H1 (cell line): ENCODE measurements around the gene ASPG. TPM values are rescaled to one million over a fixed set of nuclear protein-coding genes. Genes with fewer than 3 reads are reported as not detected.

Experiments
- CTCF ChIA-PET: fragments of 300-600 bp; sonication (Branson Sonifier 250); formaldehyde crosslinking; loops from one replicate; lab custom pipeline; 2021; ENCODE audit not compliant: partially characterized antibody; lab: Charles Lee
- POLR2A ChIA-PET: fragments of 300-600 bp; sonication (Branson Sonifier 250); formaldehyde crosslinking; loops from one replicate; lab custom pipeline; 2021; ENCODE audit warnings: inconsistent platforms; ENCODE audit not compliant: partially characterized antibody; lab: Charles Lee
- DNase-seq, 2 experiments: peaks; one replicate each; pipeline versions ENCODE4 v3.0.0 to v3.0.0-alpha.2; 2010 to 2022; ENCODE audit warnings: low spot score in 2 of 2, low read depth in 1 of 2, mixed read lengths in 1 of 2
- FAIRE-seq: peaks from 2 replicates; lab custom pipeline; 2011; peaks lifted over from hg19 to GRCh38; lab: Jason Lieb, UNC
- H2AFZ ChIP-seq: 2 replicates; pipeline ENCODE4 v1.8.1; 2012; ENCODE audit warnings: low read length, inconsistent platforms
- H2AK5ac ChIP-seq: 2 replicates; pipeline ENCODE4 v1.6.1; 2013; ENCODE audit warnings: low read depth, low read length
- H2BK120ac ChIP-seq: replicated peaks from 2 replicates; pipeline ENCODE3; 2013; ENCODE audit warnings: low read depth, low read length, inconsistent platforms
- H2BK12ac ChIP-seq: 2 replicates; pipeline ENCODE4 v1.6.1; 2013; ENCODE audit warnings: low read depth, low read length
- H2BK15ac ChIP-seq: 2 replicates; pipeline ENCODE4 v1.6.1; 2013; ENCODE audit warnings: low read length
- H2BK20ac ChIP-seq: 2 replicates; pipeline ENCODE4 v1.6.1; 2013; ENCODE audit warnings: low read length
- H2BK5ac ChIP-seq: 2 replicates; pipeline ENCODE4 v1.6.1; 2013; ENCODE audit warnings: low read depth, low read length
- H3K14ac ChIP-seq: 2 replicates; pipeline ENCODE4 v1.6.1; 2013; ENCODE audit warnings: inconsistent platforms; ENCODE audit not compliant: insufficient read length
- H3K18ac ChIP-seq: 2 replicates; pipeline ENCODE4 v1.6.1; 2013; ENCODE audit warnings: low read length; ENCODE audit errors: extremely low read depth
- H3K23ac ChIP-seq: 2 replicates; pipeline ENCODE4 v1.6.1; 2013; ENCODE audit warnings: inconsistent platforms; ENCODE audit not compliant: insufficient read length
- H3K23me2 ChIP-seq: 2 replicates; pipeline ENCODE4 v1.6.1; 2013; ENCODE audit warnings: low read depth, low read length
- H3K27ac ChIP-seq: 2 replicates; pipeline ENCODE4 v1.6.1; 2011; ENCODE audit warnings: low read depth, low read length, inconsistent platforms
- H3K27me3 ChIP-seq, 4 experiments: replicated peaks in 1 of 4; 1 replicate in 1 of 4; 2 replicates in 3 of 4; pipeline versions ENCODE4 v1.6.1 to v1.8.1; 2011 to 2013; ENCODE audit warnings: low read length in 3 of 4, mild to moderate bottlenecking in 3 of 4, inconsistent platforms in 2 of 4, mixed read lengths in 2 of 4, moderate library complexity in 1 of 4; ENCODE audit not compliant: control insufficient read depth in 3 of 4, insufficient read depth in 3 of 4; ENCODE audit errors: extremely low read depth in 1 of 4
- H3K36me3 ChIP-seq, 4 experiments: 2 replicates each; pipeline versions ENCODE4 v1.6.1 to v1.8.1; 2011 to 2013; ENCODE audit warnings: mild to moderate bottlenecking in 4 of 4, low read length in 3 of 4, moderate library complexity in 2 of 4, control low read depth in 1 of 4, inconsistent platforms in 1 of 4; ENCODE audit not compliant: insufficient read depth in 4 of 4, control insufficient read depth in 2 of 4
- H3K4ac ChIP-seq: replicated peaks from 2 replicates; pipeline ENCODE3; 2013; ENCODE audit warnings: low read length, low read depth, mixed read lengths, inconsistent platforms; ENCODE audit not compliant: insufficient read length
- H3K4me1 ChIP-seq, 4 experiments: replicated peaks in 1 of 4; 1 replicate in 1 of 4; 2 replicates in 3 of 4; pipeline versions ENCODE4 v1.6.1 to v1.8.1; 2011 to 2013; ENCODE audit warnings: low read length in 3 of 4, inconsistent platforms in 2 of 4, mixed read lengths in 1 of 4; ENCODE audit not compliant: insufficient read depth in 4 of 4, control insufficient read depth in 3 of 4
- H3K4me2 ChIP-seq, 2 experiments: 2 replicates each; pipeline versions ENCODE4 v1.6.1 to v1.8.1; 2011 to 2013; ENCODE audit warnings: low read depth in 2 of 2, low read length in 2 of 2, control low read depth in 1 of 2, inconsistent platforms in 1 of 2, mild to moderate bottlenecking in 1 of 2; ENCODE audit not compliant: insufficient read depth in 1 of 2
- H3K4me3 ChIP-seq, 4 experiments: fragments of 200-600, 300-600 bp in 1 of 4; sonication (generic), shearing (Covaris generic), sonication (Bioruptor Twin) in 1 of 4; 2 replicates each; pipeline versions ENCODE4 v1.5.1 to v1.8.1; 2011 to 2016; ENCODE audit warnings: low read length in 4 of 4, low read depth in 3 of 4, control low read depth in 2 of 4, inconsistent platforms in 2 of 4, mild to moderate bottlenecking in 2 of 4, mixed read lengths in 1 of 4, moderate library complexity in 1 of 4; ENCODE audit not compliant: insufficient read depth in 2 of 4; ENCODE audit errors: extremely low read depth in 1 of 4
- H3K56ac ChIP-seq: replicated peaks from 2 replicates; pipeline ENCODE3; 2013; ENCODE audit warnings: low read depth, mild to moderate bottlenecking, mixed read lengths, low read length, inconsistent platforms; ENCODE audit not compliant: insufficient read length
- H3K79me1 ChIP-seq: 2 replicates; pipeline ENCODE4 v1.6.1; 2013; ENCODE audit warnings: low read depth, low read length, control low read depth
- H3K79me2 ChIP-seq, 2 experiments: 2 replicates each; pipeline versions ENCODE4 v1.6.1 to v1.8.1; 2012 to 2013; ENCODE audit warnings: low read length in 2 of 2, mild to moderate bottlenecking in 2 of 2, inconsistent platforms in 1 of 2; ENCODE audit not compliant: insufficient read depth in 2 of 2, control insufficient read depth in 1 of 2
- H3K9ac ChIP-seq, 4 experiments: replicated peaks in 1 of 4; 1 replicate in 1 of 4; 2 replicates in 3 of 4; pipeline versions ENCODE4 v1.6.1 to v1.8.1; 2011 to 2013; ENCODE audit warnings: low read depth in 3 of 4, low read length in 3 of 4, control low read depth in 2 of 4, mild to moderate bottlenecking in 2 of 4, moderate library complexity in 2 of 4, inconsistent platforms in 1 of 4; ENCODE audit errors: extremely low read depth in 1 of 4
- H3K9me3 ChIP-seq, 2 experiments: 2 replicates each; pipeline versions ENCODE4 v1.6.1 to v1.8.1; 2012 to 2013; ENCODE audit warnings: mild to moderate bottlenecking in 2 of 2, moderate library complexity in 2 of 2, control low read depth in 1 of 2, inconsistent platforms in 1 of 2, low read depth in 1 of 2, low read length in 1 of 2, mixed read lengths in 1 of 2; ENCODE audit not compliant: insufficient read depth in 2 of 2
- H4K20me1 ChIP-seq, 2 experiments: replicated peaks in 1 of 2; 2 replicates each; pipeline versions ENCODE3 to v1.8.1; 2011 to 2013; ENCODE audit warnings: inconsistent platforms in 2 of 2, low read length in 2 of 2, mild to moderate bottlenecking in 1 of 2; ENCODE audit not compliant: insufficient read depth in 2 of 2, control insufficient read depth in 1 of 2
- H4K5ac ChIP-seq: 2 replicates; pipeline ENCODE4 v1.6.1; 2013; ENCODE audit warnings: low read length, low read depth, mixed read lengths, inconsistent platforms; ENCODE audit not compliant: insufficient read length
- H4K8ac ChIP-seq: 2 replicates; pipeline ENCODE4 v1.8.0; 2013; ENCODE audit warnings: mild to moderate bottlenecking, moderate library complexity, low read length, inconsistent platforms; ENCODE audit not compliant: insufficient read depth; ENCODE audit errors: extremely low read depth
- H4K91ac ChIP-seq: replicated peaks from 2 replicates; pipeline ENCODE3; 2013; ENCODE audit warnings: low read length, mixed read lengths, inconsistent platforms; ENCODE audit not compliant: insufficient read length
- EGR1 ChIP-seq: IDR thresholded peaks from 2 replicates; pipeline ENCODE4 v1.6.1; 2011; ENCODE audit warnings: low read depth, low read length, borderline replicate concordance
- HDAC2 ChIP-seq, 2 experiments: fragments of 300-600 bp in 1 of 2; sonication (generic) in 1 of 2; IDR thresholded peaks; 2 replicates each; pipeline ENCODE4 v1.6.1; 2011 to 2012; ENCODE audit warnings: low read depth in 2 of 2, low read length in 2 of 2, mild to moderate bottlenecking in 2 of 2, moderate library complexity in 2 of 2, borderline replicate concordance in 1 of 2, inconsistent platforms in 1 of 2
- KDM5A ChIP-seq: fragments of 200-600 bp; IDR thresholded peaks from 2 replicates; pipeline ENCODE4 v1.7.1; 2012; ENCODE audit warnings: mild to moderate bottlenecking, low read length, inconsistent platforms, mixed read lengths
- MAFK ChIP-seq: IDR thresholded peaks from 2 replicates; pipeline ENCODE4 v1.6.1; 2012; ENCODE audit warnings: low read depth, mild to moderate bottlenecking, improper control_type of control experiment, low read length
- NRF1 ChIP-seq: IDR thresholded peaks from 2 replicates; pipeline ENCODE4 v1.6.1; 2011; ENCODE audit warnings: mild to moderate bottlenecking, low read depth, low read length, improper control_type of control experiment
- RFX5 ChIP-seq: IDR thresholded peaks from 2 replicates; pipeline ENCODE4 v1.6.1; 2011; ENCODE audit warnings: low read depth, low read length, improper control_type of control experiment, borderline replicate concordance
- TCF12 ChIP-seq: IDR thresholded peaks from 2 replicates; pipeline ENCODE4 v1.6.1; 2011; ENCODE audit warnings: low read depth, mild to moderate bottlenecking, low read length
- TEAD4 ChIP-seq: IDR thresholded peaks from 2 replicates; pipeline ENCODE4 v1.6.1; 2012; ENCODE audit warnings: low read depth, low read length, inconsistent platforms, mixed read lengths
- WGBS, 2 experiments: shearing (Covaris generic) in 1 of 2; methylation state at CpG; one replicate each; pipeline versions ENCODE4 v1.1.6 to v1.1.7; 2013 to 2015; ENCODE audit warnings: low lambda C conversion rate in 2 of 2, mixed read lengths in 2 of 2, inconsistent platforms in 1 of 2, low coverage in 1 of 2, missing lambda C conversion rate in 1 of 2; ENCODE audit not compliant: insufficient replicate concordance in 2 of 2, insufficient coverage in 1 of 2, insufficient read length in 1 of 2; ENCODE audit errors: extremely low coverage in 1 of 2, missing lambda C conversion rate in 1 of 2; 5-methylcytosine and 5-hydroxymethylcytosine counted together
- polyA plus RNA-seq, 7 experiments: library from polyadenylated mRNA; depleted of rRNA in 3 of 7; stranded (reverse) in 5 of 7; unstranded in 2 of 7; fragments of >200 nt in 5 of 7; fragments of 200-250 nt in 2 of 7; gene quantifications; 1 replicate in 5 of 7; 2 replicates in 1 of 7; 4 replicates in 1 of 7; pipeline versions ENCODE4 v1.2.1 to v1.2.3, GENCODE V29; 2011 to 2013; ENCODE audit warnings: missing spikeins in 2 of 7, mixed read lengths in 2 of 7
- total RNA-seq: library from RNA; stranded (reverse); fragmentation: NEBNext Ultra II Directional; extraction: Animal tissue kit (Norgen Biotek cat#: 25700); gene quantifications from 2 replicates; pipeline ENCODE4 v1.2.1, GENCODE V29; 2021

ASPG gene
- total and polyA plus RNA-seq, 2 of the 8 experiments (the other 6 are each of a cell fraction or from before 2014, with no cell fraction given) = 0.34 to 0.59 TPM

DNA sequence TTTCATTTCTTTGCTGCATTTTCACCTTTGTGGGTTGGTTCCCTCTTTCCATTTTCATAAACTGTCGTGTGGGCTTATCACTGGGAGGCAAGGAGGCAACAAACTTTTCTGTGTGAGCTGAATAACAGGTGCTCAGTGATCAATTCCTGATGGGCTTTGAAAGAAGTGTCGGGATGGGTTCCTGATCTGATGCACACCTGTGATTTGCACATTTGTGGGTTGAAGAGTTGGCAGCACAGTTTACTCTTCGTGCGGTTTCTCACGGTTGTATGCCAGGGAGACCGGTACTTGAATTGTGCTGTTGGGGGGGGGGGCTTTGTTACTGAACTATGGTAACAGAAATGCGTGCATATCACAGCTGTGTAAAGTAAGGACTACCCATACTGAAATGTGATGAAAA lies 16.0 kb upstream of the ASPG start:
- Histone ChIP-seq H2BK5ac (no peak overlapping the region), H3K18ac (no peak overlapping the region), H3K9me3 (peaks cover 21 to 28% of the 10 kb centered on the region in 2 experiments), H3K79me1 (no peaks in the 10 kb centered on the region), H3K23ac (no peak overlapping the region), H4K91ac (no peak overlapping the region), H3K4me3 (no peak overlapping the region), H3K36me3 (no peaks in the 10 kb centered on the region), H3K27ac (no peak overlapping the region), H2BK20ac (no peak overlapping the region), H3K9ac (no peak overlapping the region), H3K27me3 (no peaks in the 10 kb centered on the region), H3K79me2 (no peaks in the 10 kb centered on the region), H3K4ac (no peak overlapping the region), H2BK120ac (no peak overlapping the region), H4K20me1 (no peaks in the 10 kb centered on the region), H4K5ac (no peak overlapping the region), H2AFZ (no peak overlapping the region), H2AK5ac (no peak overlapping the region), H2BK15ac (no peak overlapping the region), H3K23me2 (no peaks in the 10 kb centered on the region), H2BK12ac (no peak overlapping the region), H3K56ac (no peak overlapping the region), H4K8ac (no peak overlapping the region), H3K14ac (no peak overlapping the region), H3K4me1 (no peaks in the 10 kb centered on the region), H3K4me2 (no peak overlapping the region)
- TF ChIP-seq NRF1 (no peak), TCF12 (no peak), RFX5 (no peak), HDAC2 (IDR thresholded peaks at IDR 0.05; ENCODE audit: borderline replicate concordance in 1 of 2, low read depth in 2 of 2, low read length in 2 of 2) (no peak), EGR1 (no peak), KDM5A (no peak), MAFK (no peak), TEAD4 (no peak)
- ChIA-PET POLR2A (no interaction called here), CTCF (interaction anchor here (0.7 to 1.5 kb wide), 4 partner anchors 8 to 21 kb away, joined by 3 to 5 read pairs (median 3); no protein-coding TSS in a partner anchor)
- FAIRE-seq (no peak), DNase-seq (no peak)
- 93% methylated on average over 7 of the region's 7 CpGs; no CpG with 5 or more reads in 1 of the 2 experiments for WGBS, 2 experiments
